HG02885 (cell line): ENCODE data around the gene FMN2.
A peak's percentile ranks its signal among the peaks of the same experiment; 100 is the strongest.
"Not testable (repeated sequence)": the region's sequence is repeated elsewhere in the genome, so short reads cannot be mapped to it uniquely, and the experiment has no call there.

Experiments used
- ATAC-seq: cut with Tn5 transposase; IDR thresholded peaks from one replicate; pipeline ENCODE4 v1.9.1; 2021; ENCODE audit warnings: mild to moderate bottlenecking; ENCODE audit not compliant: unreplicated experiment, poor library complexity

The FMN2 gene

GRCh38 chr1:240128366-240128765 is 36.7 kb downstream of the FMN2 start:
- no peak for ATAC-seq

- ATAC-seq = no peak
Observed at GRCh38 chr1:240134113-240134512, 42.4 kb downstream of the FMN2 start.

GRCh38 chr1:240134596-240134995 is 42.9 kb downstream of the FMN2 start:
- no peak for ATAC-seq

GRCh38 chr1:240136402-240136801 is 44.7 kb downstream of the FMN2 start:
- no peak for ATAC-seq

GRCh38 chr1:240138867-240139266 is 47.2 kb downstream of the FMN2 start:
- ATAC-seq = no peak

- ATAC-seq = no peak
Observed at GRCh38 chr1:240139511-240139910, 47.8 kb downstream of the FMN2 start.

- ATAC-seq = no peak
Observed at GRCh38 chr1:240145120-240145519, 53.4 kb downstream of the FMN2 start.

- no peak for ATAC-seq
Observed at GRCh38 chr1:240148333-240148732, 56.6 kb downstream of the FMN2 start.

GRCh38 chr1:240149484-240150094 is 57.9 kb downstream of the FMN2 start:
- peak; percentile 64 for ATAC-seq

- ATAC-seq = no peak
Observed at GRCh38 chr1:240151136-240151735, 59.6 kb downstream of the FMN2 start.

- no peak for ATAC-seq
Observed at GRCh38 chr1:240152611-240153297, 61.1 kb downstream of the FMN2 start.

- no peak for ATAC-seq
Observed at GRCh38 chr1:240155605-240156004, 63.9 kb downstream of the FMN2 start.

- no peak for ATAC-seq
Observed at GRCh38 chr1:240164742-240165141, 73.1 kb downstream of the FMN2 start.

GRCh38 chr1:240169188-240169587 is 77.5 kb downstream of the FMN2 start:
- ATAC-seq = no peak

GRCh38 chr1:240170266-240170665 is 78.6 kb downstream of the FMN2 start:
- no peak for ATAC-seq

GRCh38 chr1:240170806-240171205 is 79.1 kb downstream of the FMN2 start:
- no peak for ATAC-seq

- ATAC-seq = no peak
Observed at GRCh38 chr1:240171907-240172306, 80.2 kb downstream of the FMN2 start.

GRCh38 chr1:240173836-240174235 is 82.2 kb downstream of the FMN2 start:
- no peak for ATAC-seq

GRCh38 chr1:240174734-240175133 is 83.1 kb downstream of the FMN2 start:
- ATAC-seq = no peak

GRCh38 chr1:240178366-240178765 is 86.7 kb downstream of the FMN2 start:
- ATAC-seq = no peak

- not testable (repeated sequence) for ATAC-seq
Observed at GRCh38 chr1:240184682-240185081, 93.0 kb downstream of the FMN2 start.

- no peak for ATAC-seq
Observed at GRCh38 chr1:240188139-240188538, 96.5 kb downstream of the FMN2 start.
